Neutrophil (primary cell): ENCODE data around the gene FAIM2.

Source experiments
- H3K27ac ChIP-seq: fragments of 200-600 bp; sonication (generic); 2 replicates; pipeline ENCODE4 v1.5.1; 2016; ENCODE audit warnings: mild to moderate bottlenecking, moderate library complexity
- H3K27me3 ChIP-seq: fragments of 200-600 bp; sonication (generic); 2 replicates; pipeline ENCODE4 v1.6.0; 2016; ENCODE audit warnings: mild to moderate bottlenecking
- H3K36me3 ChIP-seq: fragments of 200-600 bp; sonication (generic); 2 replicates; pipeline ENCODE4 v1.5.1; 2017
- H3K4me1 ChIP-seq, 2 experiments: fragments of 200-600 bp in 1 of 2; sonication (generic) in 1 of 2; 1 replicate in 1 of 2; 2 replicates in 1 of 2; pipeline versions ENCODE4 v1.5.1 to v1.6.1; 2013 to 2016; ENCODE audit warnings: low read depth in 1 of 2, low read length in 1 of 2, mild to moderate bottlenecking in 1 of 2, moderate library complexity in 1 of 2; ENCODE audit not compliant: control insufficient read depth in 1 of 2, insufficient read depth in 1 of 2
- H3K4me3 ChIP-seq, 2 experiments: fragments of 200-600 bp in 1 of 2; sonication (generic) in 1 of 2; 1 replicate in 1 of 2; 2 replicates in 1 of 2; pipeline ENCODE4 v1.5.1; 2013 to 2016; ENCODE audit warnings: low read depth in 1 of 2, low read length in 1 of 2, mild to moderate bottlenecking in 1 of 2, moderate library complexity in 1 of 2
- H3K9me3 ChIP-seq: fragments of 200-600 bp; sonication (generic); 2 replicates; pipeline ENCODE4 v1.5.1; 2016
- TF ChIP-seq, protein P1 (sequence below): fragments of 200-600 bp; sonication (generic); IDR thresholded peaks from 2 replicates; pipeline ENCODE4 v1.5.1; 2016; ENCODE audit warnings: antibody characterized with exemption

FAIM2 gene

GRCh38 chr12:49921299-49921698 is 17.6 kb upstream of the FAIM2 start:
- TF ChIP-seq, protein P1, sequence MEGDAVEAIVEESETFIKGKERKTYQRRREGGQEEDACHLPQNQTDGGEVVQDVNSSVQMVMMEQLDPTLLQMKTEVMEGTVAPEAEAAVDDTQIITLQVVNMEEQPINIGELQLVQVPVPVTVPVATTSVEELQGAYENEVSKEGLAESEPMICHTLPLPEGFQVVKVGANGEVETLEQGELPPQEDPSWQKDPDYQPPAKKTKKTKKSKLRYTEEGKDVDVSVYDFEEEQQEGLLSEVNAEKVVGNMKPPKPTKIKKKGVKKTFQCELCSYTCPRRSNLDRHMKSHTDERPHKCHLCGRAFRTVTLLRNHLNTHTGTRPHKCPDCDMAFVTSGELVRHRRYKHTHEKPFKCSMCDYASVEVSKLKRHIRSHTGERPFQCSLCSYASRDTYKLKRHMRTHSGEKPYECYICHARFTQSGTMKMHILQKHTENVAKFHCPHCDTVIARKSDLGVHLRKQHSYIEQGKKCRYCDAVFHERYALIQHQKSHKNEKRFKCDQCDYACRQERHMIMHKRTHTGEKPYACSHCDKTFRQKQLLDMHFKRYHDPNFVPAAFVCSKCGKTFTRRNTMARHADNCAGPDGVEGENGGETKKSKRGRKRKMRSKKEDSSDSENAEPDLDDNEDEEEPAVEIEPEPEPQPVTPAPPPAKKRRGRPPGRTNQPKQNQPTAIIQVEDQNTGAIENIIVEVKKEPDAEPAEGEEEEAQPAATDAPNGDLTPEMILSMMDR: no peak
- H3K27me3 ChIP-seq: peaks cover 33% of the 10 kb centered on the region
- H3K27ac ChIP-seq: no peak overlapping the region
- H3K36me3 ChIP-seq: no peaks in the 10 kb centered on the region
- no peaks in the 10 kb centered on the region for H3K9me3 ChIP-seq
- H3K4me1 ChIP-seq: peaks cover 8 to 12% of the 10 kb centered on the region in 2 experiments
- H3K4me3 ChIP-seq: no peak overlapping the region

DNA sequence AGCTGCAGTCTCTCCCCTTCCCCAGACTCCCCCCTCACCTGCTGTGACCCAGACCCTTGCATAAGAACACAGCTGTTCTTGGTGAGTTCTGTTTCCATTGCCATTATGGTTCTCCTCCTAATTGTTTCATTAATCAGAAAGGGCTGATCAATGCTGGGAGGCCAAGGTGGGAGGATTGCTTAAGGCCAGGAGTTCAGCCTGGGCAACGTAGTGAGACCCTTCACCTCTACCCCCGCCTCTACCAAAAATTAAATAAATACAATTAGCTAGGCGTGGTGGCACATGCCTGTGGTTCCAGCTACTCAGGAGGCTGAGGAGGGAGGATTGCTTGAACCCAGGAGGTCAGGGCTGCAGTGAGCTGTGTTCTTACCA is 17.2 kb upstream of the FAIM2 start:
- Histone ChIP-seq H3K27ac (no peak overlapping the region), H3K27me3 (peaks cover 37% of the 10 kb centered on the region), H3K4me3 (no peak overlapping the region), H3K9me3 (no peaks in the 10 kb centered on the region), H3K36me3 (no peaks in the 10 kb centered on the region), H3K4me1 (peaks cover 8 to 12% of the 10 kb centered on the region in 2 experiments)
- TF ChIP-seq, protein P1: no peak

DNA sequence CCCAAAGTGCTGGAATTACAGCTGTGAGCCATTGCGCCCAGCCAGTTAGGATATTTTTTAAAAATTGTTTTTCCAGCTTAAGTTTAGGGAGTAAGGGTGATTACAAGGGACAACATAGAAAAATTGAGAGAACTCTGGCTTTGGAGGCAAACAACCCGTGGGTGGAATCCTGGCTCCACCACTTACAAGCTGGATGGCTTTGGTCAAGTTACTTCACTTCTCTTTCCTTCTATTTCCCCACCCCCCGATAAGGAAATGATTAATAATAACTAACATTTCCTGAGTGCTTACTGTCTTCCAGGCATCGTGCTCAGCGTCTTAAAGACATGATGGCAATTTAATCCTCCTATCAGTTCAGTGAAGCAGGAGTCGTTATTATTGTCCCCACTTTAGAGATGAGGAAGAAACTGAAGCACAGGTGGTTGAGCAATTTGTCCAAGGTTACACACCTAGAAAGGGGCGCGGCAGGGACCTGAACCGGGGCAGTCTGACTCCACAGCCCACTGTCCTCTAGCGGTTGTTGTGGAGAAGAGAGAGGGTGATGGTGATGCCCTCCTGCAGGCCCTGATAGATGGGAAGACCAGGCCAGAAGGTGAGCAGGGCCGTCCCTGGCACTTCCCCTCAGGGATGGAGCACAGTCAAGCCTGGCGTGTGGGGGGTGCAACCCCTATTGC is 16.7 kb upstream of the FAIM2 start:
- peaks cover 37% of the 10 kb centered on the region for H3K27me3 ChIP-seq
- no peak overlapping the region for H3K4me3 ChIP-seq
- TF ChIP-seq, protein P1: no peak

GRCh38 chr12:49917788-49918173 is 14.1 kb upstream of the FAIM2 start:
- no peak overlapping the region for H3K27ac ChIP-seq
- no peak overlapping the region for H3K4me3 ChIP-seq
- H3K4me1 ChIP-seq: peaks cover 8 to 12% of the 10 kb centered on the region in 2 experiments
- TF ChIP-seq, protein P1: no peak
- H3K36me3 ChIP-seq: no peaks in the 10 kb centered on the region
- H3K9me3 ChIP-seq: no peaks in the 10 kb centered on the region
- peaks cover 42% of the 10 kb centered on the region for H3K27me3 ChIP-seq

More for the DNA sequence above, 16.7 kb upstream of the FAIM2 start:
- no peak overlapping the region for H3K27ac ChIP-seq
- peaks cover 8 to 12% of the 10 kb centered on the region in 2 experiments for H3K4me1 ChIP-seq
- no peaks in the 10 kb centered on the region for H3K9me3 ChIP-seq
- H3K36me3 ChIP-seq: no peaks in the 10 kb centered on the region

GRCh38 chr12:49917166-49917787 is 13.6 kb upstream of the FAIM2 start:
- peaks cover 8 to 12% of the 10 kb centered on the region in 2 experiments for H3K4me1 ChIP-seq
- no peak overlapping the region for H3K4me3 ChIP-seq
- H3K27ac ChIP-seq: no peak overlapping the region
- peaks cover 37% of the 10 kb centered on the region for H3K27me3 ChIP-seq
- H3K9me3 ChIP-seq: no peaks in the 10 kb centered on the region
- TF ChIP-seq, protein P1: no peak
- H3K36me3 ChIP-seq: no peaks in the 10 kb centered on the region
